Vagina (tissue), 2 donors: Measurements from ENCODE around the gene HTRA1. TPM values are rescaled to one million over a fixed set of nuclear protein-coding genes. Genes with fewer than 3 reads are reported as not detected.

Experiments
- DNase-seq, 2 donors: peaks; one replicate each; pipeline ENCODE4 v3.0.0-alpha.2; 2017; ENCODE audit errors: extremely low spot score in 2 of 2
- H3K27ac ChIP-seq: fragments of 200-600 bp; sonication (generic); one replicate; pipeline ENCODE4 v1.5.1; 2019
- H3K27me3 ChIP-seq: fragments of 200-600 bp; sonication (generic); one replicate; pipeline ENCODE4 v1.5.1; 2019
- H3K36me3 ChIP-seq, 2 donors: fragments of 200-600 bp; sonication (generic); one replicate each; pipeline ENCODE4 v1.5.1; 2017 to 2019
- H3K4me1 ChIP-seq: fragments of 200-600 bp; sonication (generic); one replicate; pipeline ENCODE4 v1.5.1; 2019
- H3K4me3 ChIP-seq, 2 donors: fragments of 200-600 bp; sonication (generic); 1 replicate in 1 of 2; 2 replicates in 1 of 2; pipeline ENCODE4 v1.5.1; 2016 to 2019
- H3K9me3 ChIP-seq: fragments of 200-600 bp; sonication (generic); one replicate; pipeline ENCODE4 v1.5.1; 2019
- POLR2A ChIP-seq, 2 donors: fragments of 450-650 bp; IDR thresholded peaks; one replicate each; pipeline ENCODE4 v1.6.1; 2017; ENCODE audit warnings: antibody characterized with exemption in 2 of 2, mild to moderate bottlenecking in 2 of 2, moderate library complexity in 2 of 2
- POLR2AphosphoS5 ChIP-seq, 2 donors: sonication (generic); formaldehyde crosslinking; IDR thresholded peaks; one replicate each; pipeline ENCODE4 v1.9.0; 2017; ENCODE audit warnings: antibody characterized with exemption in 2 of 2, mild to moderate bottlenecking in 2 of 2, low read depth in 1 of 2; ENCODE audit not compliant: insufficient read depth in 1 of 2
- intact Hi-C: fragments of 100-400 bp; cut with DNase I; formaldehyde crosslinking; loops from one replicate; pipeline ENCODE4 v1.15.1; 2023
- total RNA-seq: library from RNA; depleted of rRNA; stranded (reverse); fragments of >200 nt; gene quantifications from one replicate; pipeline ENCODE4 v1.2.3, GENCODE V29; 2016
- TF ChIP-seq, protein P1 (sequence below), 3 experiments: fragments of 450-650 bp in 2 of 3; fragments of 200-600 bp in 1 of 3; sonication (generic) in 1 of 3; IDR thresholded peaks; one replicate each; pipeline ENCODE4 v1.5.1; 2017 to 2019; ENCODE audit warnings: antibody characterized with exemption in 3 of 3, mild to moderate bottlenecking in 2 of 3, moderate library complexity in 2 of 3

Gene HTRA1
- total RNA-seq, 1 donor from 2014 or later = 116 TPM

DNA sequence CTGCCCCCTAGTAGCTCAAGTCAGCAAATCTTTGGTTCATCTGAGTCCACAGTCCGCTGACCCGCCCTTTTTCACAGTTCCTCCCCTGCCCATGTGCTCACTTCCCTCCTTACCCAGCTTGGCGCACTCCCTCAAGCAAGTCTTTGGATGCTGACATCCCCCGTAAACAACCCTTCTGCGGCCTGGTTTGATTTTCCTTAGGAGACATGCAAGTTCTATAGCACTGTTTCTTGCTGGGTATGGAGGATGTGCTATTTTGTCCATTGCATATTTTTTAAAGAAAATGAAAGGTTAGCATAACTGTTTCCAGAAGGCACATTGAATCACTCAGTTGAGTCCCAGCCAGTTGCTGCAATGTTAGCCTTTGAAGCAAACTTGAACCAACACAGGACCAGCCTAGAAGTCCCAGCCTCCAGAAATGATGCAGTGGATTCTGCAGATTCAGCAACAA, 38.2 kb downstream of the HTRA1 start:
- DNase-seq = no peak
- Histone ChIP-seq H3K36me3 (peaks cover 0 to 2% of the 10 kb centered on the region in 2 donors), H3K27me3 (no peaks in the 10 kb centered on the region), H3K4me3 (no peak overlapping the region), H3K4me1 (peaks cover 47% of the 10 kb centered on the region), H3K9me3 (no peaks in the 10 kb centered on the region), H3K27ac (peak overlapping the region; percentile 82)
- intact Hi-C loops = loop anchor here (5.0 to 10.0 kb wide), 2 partner anchors 37 to 125 kb away; partner anchors contain the start of genes HTRA1 and PLEKHA1
- TF ChIP-seq POLR2A (IDR thresholded peaks at IDR 0.05) = no peak
- TF ChIP-seq POLR2AphosphoS5 (IDR thresholded peaks at IDR 0.05; ENCODE audit: insufficient read depth in 1 of 2, low read depth in 1 of 2) = no peak

DNA sequence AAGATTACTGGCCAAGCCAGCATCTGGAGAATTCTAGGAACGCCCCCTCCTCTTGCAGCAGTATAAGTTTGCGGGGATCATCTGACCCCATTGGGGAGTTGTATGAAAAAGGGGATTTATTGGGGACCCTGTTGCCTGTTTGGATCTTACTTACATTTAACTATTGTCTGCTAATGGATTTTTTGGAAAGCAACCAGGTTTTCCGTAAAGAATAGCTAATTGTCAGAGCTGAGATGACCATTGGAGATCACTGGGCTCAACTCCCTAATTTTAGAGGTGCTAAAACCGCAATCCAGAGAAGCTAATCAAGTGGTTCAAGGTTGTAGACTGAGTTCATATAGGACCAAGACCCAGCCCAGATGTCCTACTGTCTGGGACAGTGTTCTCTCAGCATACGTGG, 38.8 kb downstream of the HTRA1 start:
- H3K4me1 ChIP-seq = peaks cover 47% of the 10 kb centered on the region
- intact Hi-C loops = no loop called here
- H3K9me3 ChIP-seq = no peaks in the 10 kb centered on the region
- TF ChIP-seq POLR2A (IDR thresholded peaks at IDR 0.05) (no peak), POLR2AphosphoS5 (IDR thresholded peaks at IDR 0.05; ENCODE audit: insufficient read depth in 1 of 2, low read depth in 1 of 2) (no peak)
- TF ChIP-seq, protein P1, sequence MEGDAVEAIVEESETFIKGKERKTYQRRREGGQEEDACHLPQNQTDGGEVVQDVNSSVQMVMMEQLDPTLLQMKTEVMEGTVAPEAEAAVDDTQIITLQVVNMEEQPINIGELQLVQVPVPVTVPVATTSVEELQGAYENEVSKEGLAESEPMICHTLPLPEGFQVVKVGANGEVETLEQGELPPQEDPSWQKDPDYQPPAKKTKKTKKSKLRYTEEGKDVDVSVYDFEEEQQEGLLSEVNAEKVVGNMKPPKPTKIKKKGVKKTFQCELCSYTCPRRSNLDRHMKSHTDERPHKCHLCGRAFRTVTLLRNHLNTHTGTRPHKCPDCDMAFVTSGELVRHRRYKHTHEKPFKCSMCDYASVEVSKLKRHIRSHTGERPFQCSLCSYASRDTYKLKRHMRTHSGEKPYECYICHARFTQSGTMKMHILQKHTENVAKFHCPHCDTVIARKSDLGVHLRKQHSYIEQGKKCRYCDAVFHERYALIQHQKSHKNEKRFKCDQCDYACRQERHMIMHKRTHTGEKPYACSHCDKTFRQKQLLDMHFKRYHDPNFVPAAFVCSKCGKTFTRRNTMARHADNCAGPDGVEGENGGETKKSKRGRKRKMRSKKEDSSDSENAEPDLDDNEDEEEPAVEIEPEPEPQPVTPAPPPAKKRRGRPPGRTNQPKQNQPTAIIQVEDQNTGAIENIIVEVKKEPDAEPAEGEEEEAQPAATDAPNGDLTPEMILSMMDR (IDR thresholded peaks at IDR 0.05) = no peak
- H3K36me3 ChIP-seq = peaks cover 0 to 2% of the 10 kb centered on the region in 2 donors
- H3K27ac ChIP-seq = peak overlapping the region; percentile 82
- DNase-seq = no peak
- no peak overlapping the region for H3K4me3 ChIP-seq
- no peaks in the 10 kb centered on the region for H3K27me3 ChIP-seq

DNA sequence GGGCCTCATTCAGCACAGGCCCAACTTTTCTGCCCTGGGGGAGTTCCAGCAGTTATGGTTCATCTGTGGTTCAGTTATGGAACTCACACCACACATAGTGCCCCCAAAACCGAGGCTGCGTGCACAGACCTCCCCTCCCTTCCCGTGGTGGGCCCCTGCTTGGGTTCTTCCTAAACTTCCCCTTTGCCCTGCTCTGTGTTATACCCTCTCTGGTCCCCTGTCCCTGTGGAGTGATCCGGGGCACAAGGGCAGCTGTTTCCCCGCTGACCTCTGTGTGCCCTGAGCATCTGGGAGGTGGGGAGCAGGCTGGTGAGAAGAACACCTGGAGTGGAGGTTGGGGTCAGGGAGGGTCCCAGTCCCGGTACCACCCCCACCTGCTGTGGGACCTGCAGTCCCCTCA, 39.4 kb downstream of the HTRA1 start:
- H3K4me1 ChIP-seq = peaks cover 45% of the 10 kb centered on the region
- H3K27ac ChIP-seq = peak overlapping the region; percentile 82
- no peaks in the 10 kb centered on the region for H3K27me3 ChIP-seq

DNA sequence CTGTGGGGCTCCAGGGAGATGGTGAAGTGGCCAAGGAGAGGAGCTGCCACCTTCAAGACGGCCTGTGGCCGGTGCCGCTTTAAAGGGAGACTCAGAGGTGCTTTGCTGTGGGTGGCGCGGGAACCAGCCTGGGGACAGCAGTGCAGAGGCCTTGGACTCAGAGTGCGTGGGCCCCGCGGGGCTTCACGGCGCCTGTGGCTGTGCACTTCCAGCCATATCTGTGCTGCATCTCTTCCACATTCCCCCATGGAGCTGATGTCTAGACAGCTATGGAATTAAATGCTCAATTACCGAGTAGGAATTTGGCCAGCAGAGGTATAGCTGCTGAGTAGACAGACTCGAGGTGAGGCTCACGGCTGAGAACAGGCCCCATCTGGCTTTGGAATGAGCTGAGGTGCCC, 41.7 kb downstream of the HTRA1 start:
- Histone ChIP-seq H3K9me3 (no peaks in the 10 kb centered on the region), H3K27ac (no peak overlapping the region), H3K4me1 (peaks cover 37% of the 10 kb centered on the region), H3K27me3 (no peaks in the 10 kb centered on the region), H3K36me3 (peaks cover 0 to 9% of the 10 kb centered on the region in 2 donors), H3K4me3 (no peak overlapping the region)
- no peak for TF ChIP-seq POLR2AphosphoS5 (IDR thresholded peaks at IDR 0.05; ENCODE audit: insufficient read depth in 1 of 2, low read depth in 1 of 2)
- TF ChIP-seq, protein P1 (IDR thresholded peaks at IDR 0.05) = no peak
- TF ChIP-seq POLR2A (IDR thresholded peaks at IDR 0.05) = no peak
- no peak for DNase-seq
- intact Hi-C loops = no loop called here

More for the DNA sequence above, 39.4 kb downstream of the HTRA1 start:
- intact Hi-C loops = no loop called here
- no peaks in the 10 kb centered on the region for H3K9me3 ChIP-seq
- H3K4me3 ChIP-seq = no peak overlapping the region
- no peak for TF ChIP-seq POLR2A (IDR thresholded peaks at IDR 0.05)
- TF ChIP-seq, protein P1 (IDR thresholded peaks at IDR 0.05) = no peak
- no peak for TF ChIP-seq POLR2AphosphoS5 (IDR thresholded peaks at IDR 0.05; ENCODE audit: insufficient read depth in 1 of 2, low read depth in 1 of 2)
- H3K36me3 ChIP-seq = peaks cover 0 to 2% of the 10 kb centered on the region in 2 donors
- DNase-seq = no peak

DNA sequence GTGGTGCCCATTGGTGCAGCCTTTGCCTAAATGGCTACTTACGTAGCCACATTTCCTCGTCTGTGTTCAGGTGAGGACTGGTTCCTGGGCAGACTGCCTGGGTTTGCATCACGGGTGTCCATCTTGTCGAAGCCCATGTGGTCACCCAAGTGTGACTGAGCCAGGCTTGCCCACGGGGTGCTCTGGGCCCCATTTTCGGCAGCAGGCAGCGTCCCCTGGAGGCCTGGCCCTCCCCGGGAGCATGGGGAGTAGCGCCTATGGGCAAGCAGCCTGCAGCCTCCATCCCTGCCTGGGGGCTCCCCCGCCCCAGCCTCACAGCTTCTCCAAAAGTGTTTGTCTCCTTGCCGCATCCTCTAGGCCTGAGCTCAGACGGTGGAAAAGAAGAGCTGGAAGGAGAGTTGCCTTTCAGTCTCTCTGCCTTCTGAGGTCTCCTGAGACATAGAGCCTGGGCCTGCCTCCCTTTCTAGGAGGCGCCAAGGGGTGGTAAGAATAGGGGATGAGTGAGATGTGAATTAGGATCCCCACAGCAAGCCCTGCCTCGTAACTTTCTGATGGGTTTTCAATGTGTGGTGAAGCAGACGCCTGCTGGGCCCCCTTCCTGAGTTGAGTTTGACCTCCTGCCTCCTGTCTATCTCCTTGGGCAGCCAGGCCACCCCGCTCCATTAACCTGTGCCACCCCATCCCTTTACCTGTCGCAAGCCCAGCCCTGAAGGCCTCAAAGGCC, 42.7 kb downstream of the HTRA1 start:
- DNase-seq = no peak
- peaks cover 28% of the 10 kb centered on the region for H3K4me1 ChIP-seq
- peaks cover 0 to 18% of the 10 kb centered on the region in 2 donors for H3K36me3 ChIP-seq
- no peaks in the 10 kb centered on the region for H3K9me3 ChIP-seq
- intact Hi-C loops = no loop called here
- H3K27me3 ChIP-seq = no peaks in the 10 kb centered on the region
- TF ChIP-seq, protein P1 (IDR thresholded peaks at IDR 0.05) = no peak
- TF ChIP-seq POLR2AphosphoS5 (IDR thresholded peaks at IDR 0.05; ENCODE audit: insufficient read depth in 1 of 2, low read depth in 1 of 2) = no peak
- TF ChIP-seq POLR2A (IDR thresholded peaks at IDR 0.05) = no peak
- no peak overlapping the region for H3K4me3 ChIP-seq
- peak overlapping the region; percentile 72 for H3K27ac ChIP-seq
